ENCODE data around the gene BMPR1B.

BMPR1B gene

GRCh38 chr4:94968493-94968892 lies 210.7 kb downstream of the BMPR1B start:
- Histone ChIP-seq H3K27ac (ENCODE audit: low read length) (no peak overlapping the region), H3K9me3 (ENCODE audit: control insufficient read depth, insufficient read depth, low read length) (no peaks in the 10 kb centered on the region), H3K4me1 (ENCODE audit: control insufficient read depth, insufficient read depth, low read length) (no peaks in the 10 kb centered on the region), H3K27me3 (ENCODE audit: control insufficient read depth, insufficient read depth, low read length) (no peaks in the 10 kb centered on the region), H3K36me3 (ENCODE audit: control insufficient read depth, insufficient read depth, low read length) (no peaks in the 10 kb centered on the region), H3K4me3 (ENCODE audit: low read length) (no peak overlapping the region)
- DNase-seq (ENCODE audit: low read depth, low spot score) = no peak
- no CpG with 5 or more reads among the region's 4 CpGs for WGBS (ENCODE audit: insufficient coverage, insufficient read length)

GRCh38 chr4:94970650-94971049 lies 212.9 kb downstream of the BMPR1B start:
- no peaks in the 10 kb centered on the region for H3K4me1 ChIP-seq (ENCODE audit: control insufficient read depth, insufficient read depth, low read length)
- H3K4me3 ChIP-seq (ENCODE audit: low read length) = no peak overlapping the region
- WGBS (ENCODE audit: insufficient coverage, insufficient read length) = no CpG with 5 or more reads among the region's 1 CpG

GRCh38 chr4:94974773-94975172 lies 217.0 kb downstream of the BMPR1B start:
- no peak overlapping the region for H3K27ac ChIP-seq (ENCODE audit: low read length)
- WGBS (ENCODE audit: insufficient coverage, insufficient read length) = no CpG with 5 or more reads among the region's 3 CpGs
- H3K36me3 ChIP-seq (ENCODE audit: control insufficient read depth, insufficient read depth, low read length) = no peaks in the 10 kb centered on the region
- no peak for DNase-seq (ENCODE audit: low read depth, low spot score)
- no peak overlapping the region for H3K4me3 ChIP-seq (ENCODE audit: low read length)
- H3K4me1 ChIP-seq (ENCODE audit: control insufficient read depth, insufficient read depth, low read length) = no peaks in the 10 kb centered on the region
- no peaks in the 10 kb centered on the region for H3K27me3 ChIP-seq (ENCODE audit: control insufficient read depth, insufficient read depth, low read length)
- no peaks in the 10 kb centered on the region for H3K9me3 ChIP-seq (ENCODE audit: control insufficient read depth, insufficient read depth, low read length)

More at GRCh38 chr4:94970650-94971049, 212.9 kb downstream of the BMPR1B start:
- Histone ChIP-seq H3K9me3 (ENCODE audit: control insufficient read depth, insufficient read depth, low read length) (no peaks in the 10 kb centered on the region), H3K27ac (ENCODE audit: low read length) (no peak overlapping the region), H3K27me3 (ENCODE audit: control insufficient read depth, insufficient read depth, low read length) (no peaks in the 10 kb centered on the region), H3K36me3 (ENCODE audit: control insufficient read depth, insufficient read depth, low read length) (no peaks in the 10 kb centered on the region)
- no peak for DNase-seq (ENCODE audit: low read depth, low spot score)

GRCh38 chr4:94976371-94977011 lies 218.7 kb downstream of the BMPR1B start:
- H3K4me3 ChIP-seq (ENCODE audit: low read length) = no peak overlapping the region
- WGBS (ENCODE audit: insufficient coverage, insufficient read length) = no CpG with 5 or more reads among the region's 1 CpG
- no peak for DNase-seq (ENCODE audit: low read depth, low spot score)

GRCh38 chr4:94978904-94979303 lies 221.1 kb downstream of the BMPR1B start:
- Histone ChIP-seq H3K4me1 (ENCODE audit: control insufficient read depth, insufficient read depth, low read length) (no peaks in the 10 kb centered on the region), H3K27me3 (ENCODE audit: control insufficient read depth, insufficient read depth, low read length) (no peaks in the 10 kb centered on the region), H3K36me3 (ENCODE audit: control insufficient read depth, insufficient read depth, low read length) (no peaks in the 10 kb centered on the region), H3K9me3 (ENCODE audit: control insufficient read depth, insufficient read depth, low read length) (no peaks in the 10 kb centered on the region), H3K4me3 (ENCODE audit: low read length) (no peak overlapping the region), H3K27ac (ENCODE audit: low read length) (no peak overlapping the region)
- no CpG with 5 or more reads among the region's 3 CpGs for WGBS (ENCODE audit: insufficient coverage, insufficient read length)
- DNase-seq (ENCODE audit: low read depth, low spot score) = no peak

More at GRCh38 chr4:94976371-94977011, 218.7 kb downstream of the BMPR1B start:
- H3K27ac ChIP-seq (ENCODE audit: low read length) = no peak overlapping the region
- H3K36me3 ChIP-seq (ENCODE audit: control insufficient read depth, insufficient read depth, low read length) = no peaks in the 10 kb centered on the region
- H3K9me3 ChIP-seq (ENCODE audit: control insufficient read depth, insufficient read depth, low read length) = no peaks in the 10 kb centered on the region
- H3K27me3 ChIP-seq (ENCODE audit: control insufficient read depth, insufficient read depth, low read length) = no peaks in the 10 kb centered on the region
- no peaks in the 10 kb centered on the region for H3K4me1 ChIP-seq (ENCODE audit: control insufficient read depth, insufficient read depth, low read length)

- H3K27ac ChIP-seq (ENCODE audit: low read length) = no peak overlapping the region
- WGBS (ENCODE audit: insufficient coverage, insufficient read length) = no CpG with 5 or more reads among the region's 5 CpGs
- no peak for DNase-seq (ENCODE audit: low read depth, low spot score)
Measured at GRCh38 chr4:94979621-94980020, 221.9 kb downstream of the BMPR1B start.

GRCh38 chr4:94995684-94996394 lies 238.1 kb downstream of the BMPR1B start:
- Histone ChIP-seq H3K4me3 (ENCODE audit: low read length) (no peak overlapping the region), H3K4me1 (ENCODE audit: control insufficient read depth, insufficient read depth, low read length) (no peaks in the 10 kb centered on the region), H3K27me3 (ENCODE audit: control insufficient read depth, insufficient read depth, low read length) (no peaks in the 10 kb centered on the region), H3K27ac (ENCODE audit: low read length) (no peak overlapping the region), H3K9me3 (ENCODE audit: control insufficient read depth, insufficient read depth, low read length) (no peaks in the 10 kb centered on the region), H3K36me3 (ENCODE audit: control insufficient read depth, insufficient read depth, low read length) (no peaks in the 10 kb centered on the region)
- WGBS (ENCODE audit: insufficient coverage, insufficient read length) = no CpG with 5 or more reads among the region's 10 CpGs
- peak; percentile 7 for DNase-seq (ENCODE audit: low read depth, low spot score)

More at GRCh38 chr4:94979621-94980020, 221.9 kb downstream of the BMPR1B start:
- no peaks in the 10 kb centered on the region for H3K4me1 ChIP-seq (ENCODE audit: control insufficient read depth, insufficient read depth, low read length)
- H3K36me3 ChIP-seq (ENCODE audit: control insufficient read depth, insufficient read depth, low read length) = no peaks in the 10 kb centered on the region
- no peak overlapping the region for H3K4me3 ChIP-seq (ENCODE audit: low read length)
- no peaks in the 10 kb centered on the region for H3K9me3 ChIP-seq (ENCODE audit: control insufficient read depth, insufficient read depth, low read length)
- no peaks in the 10 kb centered on the region for H3K27me3 ChIP-seq (ENCODE audit: control insufficient read depth, insufficient read depth, low read length)

- no peaks in the 10 kb centered on the region for H3K4me1 ChIP-seq (ENCODE audit: control insufficient read depth, insufficient read depth, low read length)
- no peaks in the 10 kb centered on the region for H3K36me3 ChIP-seq (ENCODE audit: control insufficient read depth, insufficient read depth, low read length)
- no peak overlapping the region for H3K27ac ChIP-seq (ENCODE audit: low read length)
- H3K9me3 ChIP-seq (ENCODE audit: control insufficient read depth, insufficient read depth, low read length) = no peaks in the 10 kb centered on the region
- 100% methylated on average over 1 of the region's 4 CpGs for WGBS (ENCODE audit: insufficient coverage, insufficient read length)
- no peaks in the 10 kb centered on the region for H3K27me3 ChIP-seq (ENCODE audit: control insufficient read depth, insufficient read depth, low read length)
- no peak for DNase-seq (ENCODE audit: low read depth, low spot score)
- no peak overlapping the region for H3K4me3 ChIP-seq (ENCODE audit: low read length)
Measured at GRCh38 chr4:95000076-95000648, 242.4 kb downstream of the BMPR1B start.

GRCh38 chr4:95004912-95005311 lies 247.2 kb downstream of the BMPR1B start:
- no peaks in the 10 kb centered on the region for H3K36me3 ChIP-seq (ENCODE audit: control insufficient read depth, insufficient read depth, low read length)
- no peaks in the 10 kb centered on the region for H3K9me3 ChIP-seq (ENCODE audit: control insufficient read depth, insufficient read depth, low read length)
- DNase-seq (ENCODE audit: low read depth, low spot score) = no peak
- no peaks in the 10 kb centered on the region for H3K4me1 ChIP-seq (ENCODE audit: control insufficient read depth, insufficient read depth, low read length)
- H3K27me3 ChIP-seq (ENCODE audit: control insufficient read depth, insufficient read depth, low read length) = no peaks in the 10 kb centered on the region
- no peak overlapping the region for H3K4me3 ChIP-seq (ENCODE audit: low read length)
- H3K27ac ChIP-seq (ENCODE audit: low read length) = no peak overlapping the region

- Histone ChIP-seq H3K27ac (ENCODE audit: low read length) (no peak overlapping the region), H3K9me3 (ENCODE audit: control insufficient read depth, insufficient read depth, low read length) (no peaks in the 10 kb centered on the region), H3K4me1 (ENCODE audit: control insufficient read depth, insufficient read depth, low read length) (no peaks in the 10 kb centered on the region), H3K36me3 (ENCODE audit: control insufficient read depth, insufficient read depth, low read length) (no peaks in the 10 kb centered on the region), H3K4me3 (ENCODE audit: low read length) (no peak overlapping the region), H3K27me3 (ENCODE audit: control insufficient read depth, insufficient read depth, low read length) (no peaks in the 10 kb centered on the region)
- WGBS (ENCODE audit: insufficient coverage, insufficient read length) = no CpG with 5 or more reads among the region's 3 CpGs
- no peak for DNase-seq (ENCODE audit: low read depth, low spot score)
Measured at GRCh38 chr4:95007998-95008397, 250.2 kb downstream of the BMPR1B start.

Measured in iPS DF 6.9 (cell line).